Sigmoid colon (tissue), 4 donors: ENCODE measurements around the gene HDAC11.

ENCODE experiments used
- EP300 ChIP-seq, 4 donors: sonication (generic); formaldehyde crosslinking; IDR thresholded peaks; one replicate each; pipeline ENCODE4 v1.6.1; 2017; ENCODE audit warnings: antibody characterized with exemption in 4 of 4
- POLR2A ChIP-seq, 2 donors: fragments of 450-650 bp; IDR thresholded peaks; one replicate each; pipeline ENCODE4 v1.6.1; 2016; ENCODE audit warnings: antibody characterized with exemption in 2 of 2, mild to moderate bottlenecking in 2 of 2, moderate library complexity in 2 of 2

DNA sequence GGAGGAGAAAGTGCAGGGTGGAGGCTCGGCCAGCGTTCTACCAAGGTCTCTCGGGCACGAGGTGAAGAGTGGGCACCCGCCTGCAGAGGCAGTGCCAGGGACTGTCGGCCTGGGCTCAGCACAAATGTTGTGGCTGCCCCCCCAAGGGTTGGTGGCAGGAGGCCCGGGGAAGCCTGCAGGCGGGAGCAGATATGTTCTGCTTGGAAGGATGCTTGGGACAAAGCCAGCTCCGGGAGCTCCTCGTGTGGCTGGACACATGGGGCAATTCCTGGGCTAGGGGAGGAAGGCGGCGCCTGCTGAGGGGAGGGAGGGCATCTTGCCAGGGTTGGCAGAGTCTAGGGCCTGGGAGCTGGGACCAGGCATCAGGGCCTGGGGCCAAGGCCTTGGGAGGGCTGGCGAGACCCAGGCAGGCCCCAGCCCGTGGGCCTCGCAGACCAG lies 38.4 kb downstream of the HDAC11 start:
- TF ChIP-seq EP300 (IDR thresholded peaks at IDR 0.05) (no peak), POLR2A (IDR thresholded peaks at IDR 0.05) (no peak)
